ENCODE results near the gene RUSC1.

Gene RUSC1

GRCh38 chr1:155295183-155295941 is 25.3 kb upstream of the RUSC1 start:
- no peak for TF ChIP-seq Cebpa-rat (IDR thresholded peaks at IDR 0.05)
- no peak overlapping the region for H3K4me2 ChIP-seq
- H3K9ac ChIP-seq: no peak overlapping the region
- H3K27ac ChIP-seq: no peak overlapping the region
- no peaks in the 10 kb centered on the region for H3K36me3 ChIP-seq
- no peak overlapping the region for H3K4me3 ChIP-seq
- peaks cover 26% of the 10 kb centered on the region for H3K27me3 ChIP-seq
- no peaks in the 10 kb centered on the region for H4K20me1 ChIP-seq
- no peaks in the 10 kb centered on the region for H3K9me3 ChIP-seq
- H3K4me1 ChIP-seq: 0 out of 2 replicates have a peak, but pooled peaks cover 7% of the 10 kb centered on the region

- H3K27ac ChIP-seq: no peak overlapping the region
- H4K20me1 ChIP-seq: no peaks in the 10 kb centered on the region
- no peak for TF ChIP-seq Cebpa-rat (IDR thresholded peaks at IDR 0.05)
- no peak overlapping the region for H3K4me2 ChIP-seq
- H3K9me3 ChIP-seq: no peaks in the 10 kb centered on the region
- H3K36me3 ChIP-seq: no peaks in the 10 kb centered on the region
- H3K27me3 ChIP-seq: peaks cover 26% of the 10 kb centered on the region
- H3K4me1 ChIP-seq: 0 out of 2 replicates have a peak, but pooled peaks cover 7% of the 10 kb centered on the region
- no peak overlapping the region for H3K9ac ChIP-seq
- no peak overlapping the region for H3K4me3 ChIP-seq
These were observed 24.8 kb upstream of the RUSC1 start for GRCh38 chr1:155295942-155296267.

DNA sequence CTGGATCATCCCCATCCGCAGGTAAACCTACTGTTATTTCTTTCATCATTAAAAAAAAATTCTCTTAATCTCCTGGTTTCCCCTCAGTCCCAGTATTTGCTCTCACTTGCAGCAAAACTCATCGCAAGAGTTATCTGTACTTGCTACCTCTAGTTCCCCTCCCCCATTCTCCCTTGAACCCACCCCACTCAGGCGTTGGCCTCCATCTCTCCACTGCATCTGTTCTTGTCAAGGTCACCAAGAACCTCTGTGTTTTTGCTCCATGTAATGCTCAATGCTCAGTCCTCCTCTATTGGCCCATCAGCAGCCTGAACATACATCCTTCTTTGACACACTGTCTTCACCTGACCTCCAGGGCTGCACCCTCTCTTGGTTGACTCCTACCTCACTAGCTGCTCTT is 24.0 kb upstream of the RUSC1 start:
- no peaks in the 10 kb centered on the region for H3K9me3 ChIP-seq
- 0 out of 2 replicates have a peak, but pooled peaks cover 7% of the 10 kb centered on the region for H3K4me1 ChIP-seq
- TF ChIP-seq Cebpa-rat (IDR thresholded peaks at IDR 0.05): no peak
- peaks cover 26% of the 10 kb centered on the region for H3K27me3 ChIP-seq
- no peak overlapping the region for H3K9ac ChIP-seq
- H3K4me3 ChIP-seq: no peak overlapping the region
- no peaks in the 10 kb centered on the region for H4K20me1 ChIP-seq
- H3K36me3 ChIP-seq: no peaks in the 10 kb centered on the region
- no peak overlapping the region for H3K4me2 ChIP-seq
- no peak overlapping the region for H3K27ac ChIP-seq

GRCh38 chr1:155297384-155297783 is 23.3 kb upstream of the RUSC1 start:
- no peaks in the 10 kb centered on the region for H3K36me3 ChIP-seq
- TF ChIP-seq Cebpa-rat (IDR thresholded peaks at IDR 0.05): no peak
- no peaks in the 10 kb centered on the region for H4K20me1 ChIP-seq
- H3K9ac ChIP-seq: no peak overlapping the region
- no peak overlapping the region for H3K4me2 ChIP-seq
- peaks cover 10% of the 10 kb centered on the region; the same call in 1 of the 2 replicates for H3K4me1 ChIP-seq
- H3K4me3 ChIP-seq: no peak overlapping the region
- H3K27ac ChIP-seq: no peak overlapping the region
- H3K9me3 ChIP-seq: no peaks in the 10 kb centered on the region
- peaks cover 26% of the 10 kb centered on the region for H3K27me3 ChIP-seq

GRCh38 chr1:155300024-155300423 is 20.7 kb upstream of the RUSC1 start:
- peaks cover 14% of the 10 kb centered on the region; the same call in 1 of the 2 replicates for H3K4me1 ChIP-seq
- H3K27me3 ChIP-seq: peaks cover 11% of the 10 kb centered on the region
- no peak overlapping the region for H3K27ac ChIP-seq
- H3K9me3 ChIP-seq: no peaks in the 10 kb centered on the region
- H4K20me1 ChIP-seq: no peaks in the 10 kb centered on the region
- no peaks in the 10 kb centered on the region for H3K36me3 ChIP-seq
- TF ChIP-seq Cebpa-rat (IDR thresholded peaks at IDR 0.05): no peak
- no peak overlapping the region for H3K4me3 ChIP-seq
- H3K4me2 ChIP-seq: no peak overlapping the region
- H3K9ac ChIP-seq: no peak overlapping the region

GRCh38 chr1:155300553-155301329 is 20.0 kb upstream of the RUSC1 start:
- no peak overlapping the region for H3K4me2 ChIP-seq
- no peak overlapping the region for H3K27ac ChIP-seq
- no peak for TF ChIP-seq Cebpa-rat (IDR thresholded peaks at IDR 0.05)

GRCh38 chr1:155301342-155301841 is 19.3 kb upstream of the RUSC1 start, which contains the start of gene PKLR:
Gene PKLR, minus strand, starts transcription at chr1:155301438. Its CDS starts 43 bp downstream, at chr1:155301395.
- TF ChIP-seq Cebpa-rat (IDR thresholded peaks at IDR 0.05): no peak
- no peak within 1 kb of the TSS for H3K4me2 ChIP-seq
- H3K9me3 ChIP-seq: no peaks in the 10 kb centered on the region
- no peaks in the 10 kb centered on the region for H3K27me3 ChIP-seq
- H4K20me1 ChIP-seq: no peaks in the 10 kb centered on the region
- H3K4me1 ChIP-seq: peaks cover 14% of the 10 kb centered on the region; the same call in 1 of the 2 replicates
- H3K36me3 ChIP-seq: no peaks in the 10 kb centered on the region
- no peak within 1 kb of the TSS for H3K27ac ChIP-seq
- no peak within 1 kb of the TSS for H3K9ac ChIP-seq
- H3K4me3 ChIP-seq: no peak within 1 kb of the TSS

More at GRCh38 chr1:155300553-155301329, 20.0 kb upstream of the RUSC1 start:
- Histone ChIP-seq H3K36me3 (no peaks in the 10 kb centered on the region), H3K27me3 (peaks cover 4% of the 10 kb centered on the region), H3K4me1 (peaks cover 14% of the 10 kb centered on the region; the same call in 1 of the 2 replicates), H4K20me1 (no peaks in the 10 kb centered on the region), H3K9me3 (no peaks in the 10 kb centered on the region), H3K4me3 (no peak overlapping the region), H3K9ac (no peak overlapping the region)

GRCh38 chr1:155304558-155305063 is 16.1 kb upstream of the RUSC1 start:
- Histone ChIP-seq H4K20me1 (no peaks in the 10 kb centered on the region), H3K4me3 (no peak overlapping the region), H3K4me2 (no peak overlapping the region)

GRCh38 chr1:155305881-155306391 is 14.8 kb upstream of the RUSC1 start:
- Histone ChIP-seq H3K9me3 (no peaks in the 10 kb centered on the region), H3K27me3 (no peaks in the 10 kb centered on the region), H3K4me1 (peaks cover 35% of the 10 kb centered on the region), H4K20me1 (no peaks in the 10 kb centered on the region), H3K36me3 (peaks cover 8% of the 10 kb centered on the region), H3K4me2 (no peak overlapping the region), H3K4me3 (no peak overlapping the region), H3K9ac (no peak overlapping the region), H3K27ac (no peak overlapping the region)
- TF ChIP-seq Cebpa-rat (IDR thresholded peaks at IDR 0.05): no peak

More at GRCh38 chr1:155304558-155305063, 16.1 kb upstream of the RUSC1 start:
- TF ChIP-seq Cebpa-rat (IDR thresholded peaks at IDR 0.05): no peak
- Histone ChIP-seq H3K9ac (no peak overlapping the region), H3K27ac (no peak overlapping the region), H3K4me1 (peaks cover 22% of the 10 kb centered on the region), H3K36me3 (no peaks in the 10 kb centered on the region), H3K9me3 (no peaks in the 10 kb centered on the region), H3K27me3 (no peaks in the 10 kb centered on the region)

Data from BLaER1 (cell line).